ENCODE data around the gene PRELID1.
A peak's percentile ranks its signal among the peaks of the same experiment; 100 is the strongest.
"Not testable (repeated sequence)": the region's sequence is repeated elsewhere in the genome, so short reads cannot be mapped to it uniquely, and the experiment has no call there.

PRELID1 gene

GRCh38 chr5:177302354-177303110, 1.1 kb upstream of the PRELID1 start:
- Histone ChIP-seq H3K27me3 (no peaks in the 10 kb centered on the region), H3K27ac (peak overlapping the region; percentile 90 to 100 (median 98)), H3K36me3 (peaks cover 31 to 73% (median 55%) of the 10 kb centered on the region in 11 experiments), H3K4me2 (peak overlapping the region; percentile 91 to 100 (median 99)), H3K4me1 (peaks cover 69 to 90% (median 74%) of the 10 kb centered on the region in 10 experiments), H4K20me1 (peaks cover 0 to 50% (median 15%) of the 10 kb centered on the region in 11 experiments; a peak in 12 of 22 replicates), H3K4me3 (peak overlapping the region; percentile 87 to 97 (median 92)), H3K9me3 (replicated peaks in 1 of 11) (no peaks in the 10 kb centered on the region), H3K9ac (peak overlapping the region; percentile 89 to 98 (median 96))
- TF ChIP-seq Cebpa-rat (IDR thresholded peaks at IDR 0.05): no peak

DNA sequence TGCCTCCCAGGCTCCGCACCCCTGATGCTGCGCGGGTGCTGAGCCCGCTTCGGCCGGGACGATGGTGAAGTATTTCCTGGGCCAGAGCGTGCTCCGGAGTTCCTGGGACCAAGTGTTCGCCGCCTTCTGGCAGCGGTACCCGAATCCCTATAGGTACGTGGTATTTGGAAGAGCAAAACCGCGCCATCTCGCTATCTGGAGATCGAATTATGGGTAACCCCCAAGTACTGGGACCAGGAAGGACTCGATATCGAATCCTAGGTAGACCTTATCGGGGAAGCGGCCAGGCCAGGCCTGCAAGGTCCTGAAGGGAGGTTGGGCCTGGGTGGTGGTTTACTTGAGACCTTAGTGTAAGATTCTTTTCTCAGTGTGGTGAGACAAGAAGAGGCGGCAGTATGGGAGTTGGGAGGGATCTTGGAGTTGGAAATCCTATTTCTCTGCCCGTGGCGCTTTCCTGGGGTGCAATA, 359 bp downstream of the PRELID1 start:
- H3K27ac ChIP-seq: peak overlapping the region; percentile 90 to 100 (median 98)

DNA sequence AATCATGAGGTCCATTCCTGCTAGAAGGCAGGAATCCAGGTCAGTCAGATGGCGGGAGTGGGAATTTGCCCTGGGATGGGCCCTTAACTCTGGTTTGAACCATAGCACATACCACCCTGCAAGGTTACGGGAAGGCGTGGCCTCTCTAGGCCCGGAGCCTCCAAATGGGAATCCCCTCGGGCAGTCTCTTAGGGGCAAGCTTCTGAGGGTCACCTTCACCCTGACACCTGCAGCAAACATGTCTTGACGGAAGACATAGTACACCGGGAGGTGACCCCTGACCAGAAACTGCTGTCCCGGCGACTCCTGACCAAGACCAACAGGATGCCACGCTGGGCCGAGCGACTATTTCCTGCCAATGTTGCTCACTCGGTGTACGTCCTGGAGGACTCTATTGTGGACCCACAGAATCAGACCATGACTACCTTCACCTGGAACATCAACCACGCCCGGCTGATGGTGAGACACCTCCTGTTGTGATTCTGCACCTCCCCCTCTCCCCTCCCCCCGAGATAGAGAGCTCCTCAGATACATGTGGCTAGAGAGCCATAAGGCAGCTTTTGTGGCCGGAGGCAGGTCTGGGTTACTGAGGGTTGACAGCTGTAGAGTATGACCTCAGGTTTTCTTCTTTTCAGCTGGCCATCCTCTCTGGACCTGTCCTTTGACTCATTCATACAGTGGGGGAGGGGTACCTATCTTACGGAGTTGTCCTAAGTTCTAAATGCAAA, 957 bp downstream of the PRELID1 start:
- Histone ChIP-seq H3K9ac (peak overlapping the region; percentile 89 to 98 (median 96)), H3K4me1 (peaks cover 69 to 90% (median 74%) of the 10 kb centered on the region in 10 experiments), H3K9me3 (replicated peaks in 1 of 11) (no peaks in the 10 kb centered on the region), H3K4me2 (peak overlapping the region; percentile 96 to 100 (median 99)), H3K27ac (peak overlapping the region; percentile 90 to 100 (median 98)), H4K20me1 (peaks cover 0 to 62% (median 15%) of the 10 kb centered on the region in 11 experiments; a peak in 12 of 22 replicates), H3K4me3 (peak overlapping the region; percentile 87 to 97 (median 92)), H3K36me3 (peaks cover 31 to 63% (median 47%) of the 10 kb centered on the region in 11 experiments), H3K27me3 (no peaks in the 10 kb centered on the region)
- no peak for TF ChIP-seq Cebpa-rat (IDR thresholded peaks at IDR 0.05)

More for the DNA sequence above, 359 bp downstream of the PRELID1 start:
- Histone ChIP-seq H3K27me3 (no peaks in the 10 kb centered on the region), H3K9me3 (replicated peaks in 1 of 11) (no peaks in the 10 kb centered on the region), H3K36me3 (peaks cover 31 to 62% (median 51%) of the 10 kb centered on the region in 11 experiments), H3K4me3 (peak overlapping the region; percentile 87 to 97 (median 92)), H3K9ac (peak overlapping the region; percentile 89 to 98 (median 96)), H3K4me1 (peaks cover 69 to 90% (median 74%) of the 10 kb centered on the region in 10 experiments), H3K4me2 (peak overlapping the region; percentile 96 to 100 (median 99)), H4K20me1 (peaks cover 0 to 56% (median 15%) of the 10 kb centered on the region in 11 experiments; a peak in 12 of 22 replicates)
- TF ChIP-seq Cebpa-rat (IDR thresholded peaks at IDR 0.05): no peak

GRCh38 chr5:177306103-177306640, 2.6 kb downstream of the PRELID1 start:
- H3K4me2 ChIP-seq: peak overlapping the region; percentile 96 to 100 (median 99)
- peak overlapping the region; percentile 90 to 100 (median 98) for H3K27ac ChIP-seq
- H3K4me1 ChIP-seq: peaks cover 70 to 88% (median 74%) of the 10 kb centered on the region in 10 experiments
- peaks cover 28 to 68% (median 46%) of the 10 kb centered on the region in 11 experiments for H3K36me3 ChIP-seq
- not testable (repeated sequence) for H3K9me3 ChIP-seq (replicated peaks in 1 of 11); H3K27me3 ChIP-seq
- peak overlapping the region; percentile 89 to 98 (median 96) for H3K9ac ChIP-seq
- H4K20me1 ChIP-seq: peaks cover 0 to 68% (median 26%) of the 10 kb centered on the region in 11 experiments; a peak in 17 of 22 replicates
- peak overlapping the region in 9 of 10 experiments; percentile 91 to 97 (median 92); a peak in 19 of 20 replicates for H3K4me3 ChIP-seq

DNA sequence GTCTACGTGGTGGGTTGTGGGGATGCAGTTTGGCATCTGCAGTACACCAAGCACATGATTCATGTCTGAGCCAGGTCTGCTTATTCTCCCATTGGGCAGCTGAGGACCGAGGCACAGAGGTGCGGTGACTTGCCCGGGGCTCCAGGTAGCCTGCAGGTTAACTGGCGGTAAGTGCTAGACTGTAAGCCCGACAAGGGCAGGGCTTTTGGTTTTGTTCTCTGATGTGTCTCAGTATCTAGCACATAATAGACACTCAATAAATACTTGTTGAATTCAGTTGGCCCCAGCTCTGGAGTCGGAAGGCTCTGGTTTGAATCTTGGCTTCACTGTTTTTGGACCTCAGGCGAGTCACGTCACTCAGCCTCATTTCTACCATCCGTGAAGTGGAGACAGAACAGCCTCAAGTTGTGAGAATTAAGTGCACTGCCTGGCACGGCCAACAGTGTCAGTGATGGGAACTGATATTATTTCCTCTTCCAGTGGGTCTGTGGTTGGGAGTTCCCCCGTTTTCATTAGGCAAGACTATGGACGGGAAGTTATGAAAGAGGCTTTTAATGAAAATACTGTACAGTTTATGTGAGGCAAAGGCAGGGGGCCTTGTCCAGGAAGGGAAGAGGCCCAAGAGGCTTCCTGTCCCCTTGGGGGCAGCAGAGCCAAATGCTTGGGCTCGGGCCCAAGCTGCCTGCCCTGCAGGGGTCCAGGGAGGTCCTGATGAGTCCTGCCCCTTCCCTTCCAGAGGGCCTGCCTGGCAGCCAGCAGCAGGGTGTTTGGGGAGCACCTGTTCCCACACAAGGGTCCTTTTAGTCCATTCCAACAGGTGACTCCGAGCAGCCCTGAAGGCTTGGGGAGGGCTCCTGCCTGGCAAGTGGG, 3.3 kb downstream of the PRELID1 start:
- Histone ChIP-seq H3K4me1 (peaks cover 65 to 81% (median 69%) of the 10 kb centered on the region in 10 experiments), H3K27ac (peak overlapping the region; percentile 92 to 100 (median 98)), H3K9ac (peak overlapping the region; percentile 89 to 98 (median 96)), H3K9me3 (replicated peaks in 1 of 11) (no peaks in the 10 kb centered on the region), H3K4me2 (peak overlapping the region; percentile 96 to 100 (median 99)), H3K27me3 (no peaks in the 10 kb centered on the region), H3K36me3 (peaks cover 21 to 61% (median 41%) of the 10 kb centered on the region in 11 experiments), H4K20me1 (peaks cover 0 to 64% (median 26%) of the 10 kb centered on the region in 11 experiments; a peak in 17 of 22 replicates), H3K4me3 (peak overlapping the region; percentile 77 to 97 (median 92))
- peak; percentile 90 to 97 (median 95) for TF ChIP-seq Cebpa-rat (IDR thresholded peaks at IDR 0.05)

DNA sequence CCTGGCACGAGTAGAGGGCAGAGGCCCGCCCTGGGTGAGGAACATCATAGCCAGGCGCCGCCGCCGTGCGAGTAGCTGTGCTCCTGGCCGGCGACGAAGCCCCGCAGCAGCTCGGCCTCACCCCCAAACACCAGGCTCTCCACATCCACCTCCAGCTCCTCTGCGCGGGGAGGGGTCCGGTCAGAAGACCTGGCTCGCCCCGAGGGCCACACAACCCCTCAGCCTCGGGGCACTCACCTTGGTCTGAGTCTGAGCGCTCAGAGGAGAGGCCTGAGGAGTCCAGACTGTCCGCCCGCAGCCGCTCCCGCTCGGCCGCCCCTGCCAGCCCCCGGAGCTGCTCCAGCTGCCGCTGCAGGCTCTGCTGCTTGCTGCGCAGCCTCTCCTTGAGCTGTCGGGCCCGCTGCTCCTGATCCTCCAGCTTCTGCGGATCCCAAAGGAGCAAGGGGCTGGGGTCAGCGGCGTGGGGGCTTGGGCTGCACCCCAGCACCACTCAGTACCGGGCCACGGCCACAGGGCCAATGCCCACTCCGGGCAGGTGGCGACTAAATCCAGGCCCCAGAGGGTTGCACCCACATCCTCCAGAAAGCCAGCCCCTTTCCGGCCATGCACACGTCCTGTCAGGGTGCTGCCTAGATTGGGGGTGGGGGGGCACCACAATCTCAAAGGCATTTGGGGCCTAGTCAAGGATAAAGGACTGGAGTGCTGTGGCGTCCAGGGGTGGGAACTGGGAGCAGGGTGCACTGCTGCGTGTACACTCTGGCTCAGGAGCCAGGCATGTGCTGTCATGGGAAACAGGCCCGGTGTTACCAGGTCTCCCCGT, 4.2 kb downstream of the PRELID1 start:
- peaks cover 5 to 64% (median 26%) of the 10 kb centered on the region in 11 experiments; a peak in 17 of 22 replicates for H4K20me1 ChIP-seq
- H3K4me2 ChIP-seq: peak overlapping the region; percentile 96 to 100 (median 99)
- TF ChIP-seq Cebpa-rat (IDR thresholded peaks at IDR 0.05): no peak
- no peaks in the 10 kb centered on the region for H3K9me3 ChIP-seq (replicated peaks in 1 of 11)
- H3K9ac ChIP-seq: peak overlapping the region; percentile 89 to 98 (median 96)
- peak overlapping the region; percentile 77 to 97 (median 92) for H3K4me3 ChIP-seq
- H3K27me3 ChIP-seq: no peaks in the 10 kb centered on the region
- peak overlapping the region; percentile 92 to 100 (median 98) for H3K27ac ChIP-seq
- H3K4me1 ChIP-seq: peaks cover 60 to 76% (median 68%) of the 10 kb centered on the region in 10 experiments
- H3K36me3 ChIP-seq: peaks cover 18 to 55% (median 38%) of the 10 kb centered on the region in 11 experiments

GRCh38 chr5:177308740-177309139, 5.1 kb downstream of the PRELID1 start:
- H3K27me3 ChIP-seq: no peaks in the 10 kb centered on the region
- H3K9me3 ChIP-seq (replicated peaks in 1 of 11): no peaks in the 10 kb centered on the region
- TF ChIP-seq Cebpa-rat (IDR thresholded peaks at IDR 0.05): no peak
- H4K20me1 ChIP-seq: peaks cover 9 to 68% (median 28%) of the 10 kb centered on the region in 11 experiments; a peak in 17 of 22 replicates
- peaks cover 18 to 55% (median 38%) of the 10 kb centered on the region in 11 experiments for H3K36me3 ChIP-seq
- H3K27ac ChIP-seq: peak overlapping the region; percentile 92 to 100 (median 98)
- H3K4me1 ChIP-seq: peaks cover 70 to 81% (median 78%) of the 10 kb centered on the region in 10 experiments
- H3K4me2 ChIP-seq: peak overlapping the region; percentile 96 to 100 (median 99)
- peak overlapping the region; percentile 89 to 98 (median 96) for H3K9ac ChIP-seq
- peak overlapping the region in 9 of 10 experiments; percentile 1 to 97 (median 91); a peak in 16 of 20 replicates for H3K4me3 ChIP-seq
